Stimulated activated CD8-positive, alpha-beta memory T cell treated with anti-CD3 and anti-CD28 coated beads, Interleukin-7, amount 100 ng/mL, for 24 hours (primary cell): ENCODE data around the gene STAC.

Source experiments
- DNase-seq: peaks from one replicate; pipeline ENCODE4 v3.0.0-alpha.2; 2020; ENCODE audit warnings: low read depth

STAC gene

GRCh38 chr3:36380221-36381031 lies at the start of gene STAC:
TSS of gene STAC (plus strand) at chr3:36380504. CDS start at chr3:36380644, 140 bp downstream.
- no peak for DNase-seq

GRCh38 chr3:36332139-36332538 lies 48.2 kb upstream of the STAC start:
- no peak for DNase-seq

GRCh38 chr3:36362216-36362615 lies 18.1 kb upstream of the STAC start:
- no peak for DNase-seq

GRCh38 chr3:36362973-36363372 lies 17.3 kb upstream of the STAC start:
- DNase-seq = no peak

GRCh38 chr3:36364260-36364659 lies 16.0 kb upstream of the STAC start:
- no peak for DNase-seq

GRCh38 chr3:36365829-36366228 lies 14.5 kb upstream of the STAC start:
- DNase-seq = no peak

- DNase-seq = no peak
Measured at GRCh38 chr3:36366308-36366707, 14.0 kb upstream of the STAC start.

- no peak for DNase-seq
Measured at GRCh38 chr3:36367912-36368573, 12.3 kb upstream of the STAC start.

GRCh38 chr3:36372534-36372935 lies 7.8 kb upstream of the STAC start:
- DNase-seq = no peak

GRCh38 chr3:36373084-36373483 lies 7.2 kb upstream of the STAC start:
- DNase-seq = no peak

GRCh38 chr3:36373666-36374065 lies 6.6 kb upstream of the STAC start:
- DNase-seq = no peak

- no peak for DNase-seq
Measured at GRCh38 chr3:36379872-36380220, 458 bp upstream of the STAC start.

- DNase-seq = no peak
Measured at GRCh38 chr3:36381311-36381956, 1.1 kb downstream of the STAC start.

- DNase-seq = no peak
Measured at GRCh38 chr3:36393563-36393962, 13.3 kb downstream of the STAC start.

- DNase-seq = no peak
Measured at GRCh38 chr3:36394176-36394575, 13.9 kb downstream of the STAC start.

- DNase-seq = no peak
Measured at GRCh38 chr3:36397841-36398240, 17.5 kb downstream of the STAC start.

GRCh38 chr3:36399933-36400332 lies 19.6 kb downstream of the STAC start:
- DNase-seq = no peak

- DNase-seq = no peak
Measured at GRCh38 chr3:36401056-36401455, 20.8 kb downstream of the STAC start.

- DNase-seq = no peak
Measured at GRCh38 chr3:36403661-36404060, 23.4 kb downstream of the STAC start.

- no peak for DNase-seq
Measured at GRCh38 chr3:36405190-36405589, 24.9 kb downstream of the STAC start.

GRCh38 chr3:36408146-36408545 lies 27.8 kb downstream of the STAC start:
- DNase-seq = no peak

GRCh38 chr3:36409862-36410261 lies 29.6 kb downstream of the STAC start:
- DNase-seq = no peak

GRCh38 chr3:36411587-36411986 lies 31.3 kb downstream of the STAC start:
- no peak for DNase-seq
